Measurements from ENCODE around the gene SIRT5. TPM values are rescaled to one million over a fixed set of nuclear protein-coding genes. Genes with fewer than 3 reads are reported as not detected.

Gene SIRT5
- total RNA-seq = 7.3 and 7.5 TPM in 2 replicates

GRCh38 chr6:13574571-13575376, at the start of gene SIRT5:
SIRT5 (plus strand) TSS chr6:13574601; CDS start chr6:13584111, 9,510 bp downstream.

GRCh38 chr6:13614926-13615791, 40.8 kb downstream of the SIRT5 start, which contains the start of gene NOL7:
NOL7 (plus strand) TSS chr6:13615335; CDS start chr6:13615359, 24 bp downstream.

Other genes starting within 250 kb of the SIRT5 start
- 21.5 and 53.1 TPM in 2 replicates for gene TBC1D7, start 246.1 kb upstream of the SIRT5 start, total RNA-seq
- 21.3 and 36.7 TPM in 2 replicates for gene GFOD1, start 87.0 kb upstream of the SIRT5 start, total RNA-seq
- gene NOL7, start 40.7 kb downstream of the SIRT5 start, total RNA-seq = 94.2 and 97.6 TPM in 2 replicates
- gene RANBP9, start 137.2 kb downstream of the SIRT5 start, total RNA-seq = 38.7 and 39.3 TPM in 2 replicates
- gene MCUR1, start 240.0 kb downstream of the SIRT5 start, total RNA-seq = 10.1 and 12.3 TPM in 2 replicates